OCI-LY3 (cell line): ENCODE results near the gene NFYC.

Source experiments
- EZH2phosphoT487 ChIP-seq: fragments of 200-600 bp; shearing (Covaris generic); IDR thresholded peaks from 2 replicates; pipeline ENCODE4 v1.6.1; 2018; ENCODE audit warnings: antibody characterized with exemption, mixed run types, low read depth
- TF ChIP-seq, protein P1 (sequence below): fragments of 200-600, 300-600 bp; sonication (generic); IDR thresholded peaks from 2 replicates; pipeline ENCODE4 v1.5.1; 2014; ENCODE audit warnings: antibody characterized with exemption, low read length, low read depth

DNA sequence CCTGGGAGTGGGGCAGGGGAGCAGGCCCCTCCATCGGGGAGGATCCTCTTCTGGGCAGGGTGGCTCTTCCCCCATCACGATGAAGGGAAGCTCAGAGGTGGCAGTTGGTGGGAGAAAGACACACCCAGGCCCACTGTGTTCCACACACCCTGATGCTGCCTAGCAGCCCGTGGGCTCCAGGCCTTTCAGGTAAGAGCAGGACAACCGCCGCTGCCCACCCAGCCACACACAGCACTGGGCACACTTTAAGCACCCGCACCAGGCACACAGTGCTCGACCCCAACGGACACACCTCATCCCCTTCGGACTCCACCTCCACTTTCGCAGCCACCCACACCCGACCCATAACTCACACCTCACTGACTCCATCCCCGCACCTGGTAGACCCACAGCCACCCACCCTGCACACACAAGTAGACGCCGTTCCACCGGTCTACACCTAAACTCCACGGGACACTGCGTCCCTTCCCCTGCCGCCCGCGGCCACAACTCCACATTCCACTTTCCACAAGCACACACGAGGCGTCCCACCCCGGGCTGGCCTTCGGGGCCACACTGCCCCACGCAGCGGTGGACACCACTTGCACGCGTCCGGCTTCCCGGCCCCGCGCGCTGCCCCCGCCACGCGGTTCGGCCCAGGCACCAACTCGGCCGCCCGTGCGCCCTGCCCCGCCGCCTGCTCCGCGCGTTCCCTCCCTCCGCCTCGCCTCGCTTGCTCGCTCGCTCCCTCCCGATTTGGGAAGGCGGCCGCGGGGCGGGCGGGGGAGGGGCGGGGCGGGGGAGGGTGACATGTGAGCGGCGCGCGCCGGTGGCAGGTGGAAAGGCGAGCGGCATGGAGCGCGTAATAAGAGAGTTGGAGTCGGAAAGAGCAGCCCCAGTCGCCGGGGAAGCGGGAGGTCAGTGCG lies 91.7 kb downstream of the NFYC start, which contains the start of gene KCNQ4:
- TF ChIP-seq, protein P1, sequence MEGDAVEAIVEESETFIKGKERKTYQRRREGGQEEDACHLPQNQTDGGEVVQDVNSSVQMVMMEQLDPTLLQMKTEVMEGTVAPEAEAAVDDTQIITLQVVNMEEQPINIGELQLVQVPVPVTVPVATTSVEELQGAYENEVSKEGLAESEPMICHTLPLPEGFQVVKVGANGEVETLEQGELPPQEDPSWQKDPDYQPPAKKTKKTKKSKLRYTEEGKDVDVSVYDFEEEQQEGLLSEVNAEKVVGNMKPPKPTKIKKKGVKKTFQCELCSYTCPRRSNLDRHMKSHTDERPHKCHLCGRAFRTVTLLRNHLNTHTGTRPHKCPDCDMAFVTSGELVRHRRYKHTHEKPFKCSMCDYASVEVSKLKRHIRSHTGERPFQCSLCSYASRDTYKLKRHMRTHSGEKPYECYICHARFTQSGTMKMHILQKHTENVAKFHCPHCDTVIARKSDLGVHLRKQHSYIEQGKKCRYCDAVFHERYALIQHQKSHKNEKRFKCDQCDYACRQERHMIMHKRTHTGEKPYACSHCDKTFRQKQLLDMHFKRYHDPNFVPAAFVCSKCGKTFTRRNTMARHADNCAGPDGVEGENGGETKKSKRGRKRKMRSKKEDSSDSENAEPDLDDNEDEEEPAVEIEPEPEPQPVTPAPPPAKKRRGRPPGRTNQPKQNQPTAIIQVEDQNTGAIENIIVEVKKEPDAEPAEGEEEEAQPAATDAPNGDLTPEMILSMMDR: no peak
- no peak for TF ChIP-seq EZH2phosphoT487
